Fibroblast of mammary gland (primary cell): ENCODE measurements around the gene OTC.

Experiments used
- DNase-seq: peaks from one replicate; pipeline ENCODE4 v3.0.0-alpha.2; 2010; ENCODE audit warnings: low read depth
- H3K4me3 ChIP-seq: 2 replicates; pipeline ENCODE4 v1.5.1; 2011; ENCODE audit warnings: low read depth, mild to moderate bottlenecking, low read length, moderate library complexity; ENCODE audit not compliant: control insufficient read depth
- CTCF ChIP-seq: conservative IDR thresholded peaks from 2 replicates; pipeline ENCODE4 v1.5.1; 2011; ENCODE audit warnings: low read depth, low read length, inconsistent platforms; ENCODE audit not compliant: control insufficient read depth, insufficient read depth

Gene OTC

GRCh38 chrX:38468563-38469157, 116.3 kb downstream of the OTC start:
- no peak for DNase-seq
- TF ChIP-seq CTCF, result no peak
- H3K4me3 ChIP-seq, result no peak overlapping the region
